A673 (cell line): Measurements from ENCODE around the gene FXYD7. TPM values are rescaled to one million over a fixed set of nuclear protein-coding genes. Genes with fewer than 3 reads are reported as not detected.

Experiments
- BruUV-seq: library from RNA; stranded (reverse); fragments of 400-500 nt; replicated peaks from 2 replicates; lab custom pipeline; 2021; lab: Mats Ljungman, UMichigan
- CTCF ChIA-PET: fragments of 300-600 bp; sonication (Branson Sonifier 250); formaldehyde crosslinking; loops from one replicate; lab custom pipeline; 2022; ENCODE audit warnings: antibody characterized with exemption; lab: Charles Lee
- POLR2A ChIA-PET: fragments of 300-600 bp; sonication (Branson Sonifier 250); formaldehyde crosslinking; loops from one replicate; lab custom pipeline; 2022; ENCODE audit warnings: antibody characterized with exemption; ENCODE audit not compliant: low non-redundant PET; lab: Charles Lee
- DNase-seq: peaks from one replicate; pipeline ENCODE4 v3.0.0-alpha.2; 2015; ENCODE audit warnings: low spot score
- H3K27ac ChIP-seq: fragments of 200-600 bp; sonication (generic); 2 replicates; pipeline ENCODE4 v1.5.1; 2016; ENCODE audit warnings: mixed run types, low read depth, mild to moderate bottlenecking, mixed read lengths, antibody characterized with exemption, low read length; ENCODE audit not compliant: poor library complexity, severe bottlenecking
- H3K27me3 ChIP-seq: fragments of 200-600 bp; sonication (generic); replicated peaks from 2 replicates; pipeline ENCODE4 v1.6.1; 2017; ENCODE audit warnings: mixed run types, low read depth, mild to moderate bottlenecking, mixed read lengths, antibody characterized with exemption, low read length; ENCODE audit not compliant: insufficient read depth, poor library complexity
- H3K36me3 ChIP-seq: fragments of 200-600 bp; sonication (generic); 2 replicates; pipeline ENCODE4 v1.6.1; 2016; ENCODE audit warnings: mixed run types, mild to moderate bottlenecking, mixed read lengths, antibody characterized with exemption, low read length; ENCODE audit not compliant: insufficient read depth, poor library complexity, severe bottlenecking
- H3K4me1 ChIP-seq: fragments of 200-600 bp; sonication (generic); 2 replicates; pipeline ENCODE4 v1.6.1; 2017; ENCODE audit warnings: mixed run types, mild to moderate bottlenecking, mixed read lengths, antibody characterized with exemption, low read length; ENCODE audit not compliant: insufficient read depth, poor library complexity, severe bottlenecking
- H3K4me3 ChIP-seq: fragments of 200-600 bp; sonication (generic); 2 replicates; pipeline ENCODE4 v1.5.1; 2016; ENCODE audit warnings: low read depth, mixed run types, mild to moderate bottlenecking, mixed read lengths, low read length; ENCODE audit not compliant: poor library complexity, severe bottlenecking
- H3K9me3 ChIP-seq: fragments of 200-600 bp; sonication (generic); 2 replicates; pipeline ENCODE4 v1.6.1; 2016; ENCODE audit warnings: mixed run types, low read depth, mild to moderate bottlenecking, mixed read lengths, antibody characterized with exemption, low read length; ENCODE audit not compliant: poor library complexity, severe bottlenecking
- CTCF ChIP-seq: fragments of 300-800, 200-600 bp; sonication (generic); conservative IDR thresholded peaks from 2 replicates; pipeline ENCODE4 v1.5.1; 2017; ENCODE audit warnings: low read depth, mild to moderate bottlenecking, antibody characterized with exemption, low read length, moderate library complexity, mixed read lengths
- EZH2 ChIP-seq: fragments of 200-600 bp; sonication (generic); IDR thresholded peaks from 2 replicates; pipeline ENCODE4 v1.6.1; 2017; ENCODE audit warnings: borderline replicate concordance, low read depth, mild to moderate bottlenecking, mixed read lengths, antibody characterized with exemption, low read length; ENCODE audit not compliant: poor library complexity, severe bottlenecking
- intact Hi-C: fragments of 100-400 bp; cut with micrococcal nuclease; formaldehyde crosslinking; loops from one replicate; pipeline ENCODE4 v1.10.0; 2022; ENCODE audit not compliant: unreplicated experiment
- total RNA-seq: library from RNA; stranded (reverse); gene quantifications from 2 replicates; pipeline ENCODE4 v1.2.3, GENCODE V29; 2021

FXYD7 gene
- total RNA-seq, 1 experiment from 2014 or later = 0.56 TPM

GRCh38 chr19:35162471-35163326, 19.6 kb downstream of the FXYD7 start:
- Histone ChIP-seq H3K36me3 (no peaks in the 10 kb centered on the region), H3K27me3 (no peaks in the 10 kb centered on the region), H3K27ac (no peak overlapping the region), H3K9me3 (peaks cover 5% of the 10 kb centered on the region), H3K4me1 (no peaks in the 10 kb centered on the region), H3K4me3 (no peak overlapping the region)
- intact Hi-C loops = no loop called here
- ChIA-PET POLR2A (no interaction called here), CTCF (no interaction called here)
- TF ChIP-seq EZH2 (no peak), CTCF (no peak)
- no peak for DNase-seq
- BruUV-seq = no TSS peak

- TF ChIP-seq CTCF (no peak), EZH2 (no peak)
- no TSS peak for BruUV-seq
- H3K4me1 ChIP-seq = no peaks in the 10 kb centered on the region
- no peak overlapping the region for H3K4me3 ChIP-seq
- POLR2A ChIA-PET = no interaction called here
- peaks cover 5% of the 10 kb centered on the region for H3K9me3 ChIP-seq
- no peak overlapping the region for H3K27ac ChIP-seq
- no peaks in the 10 kb centered on the region for H3K27me3 ChIP-seq
- CTCF ChIA-PET = no interaction called here
- H3K36me3 ChIP-seq = no peaks in the 10 kb centered on the region
- intact Hi-C loops = no loop called here
- DNase-seq = no peak
Measured at GRCh38 chr19:35164418-35164817, 21.4 kb downstream of the FXYD7 start.

- Histone ChIP-seq H3K27me3 (no peaks in the 10 kb centered on the region), H3K4me3 (no peak overlapping the region), H3K36me3 (no peaks in the 10 kb centered on the region), H3K9me3 (peaks cover 5% of the 10 kb centered on the region), H3K4me1 (no peaks in the 10 kb centered on the region), H3K27ac (no peak overlapping the region)
- DNase-seq = no peak
- POLR2A ChIA-PET = no interaction called here
- TF ChIP-seq CTCF = no peak
- no peak for TF ChIP-seq EZH2
- no TSS peak for BruUV-seq
- CTCF ChIA-PET = no interaction called here
- intact Hi-C loops = no loop called here
Measured at GRCh38 chr19:35165200-35166058, 22.4 kb downstream of the FXYD7 start.
